ENCODE data around the gene NTSR1.

NTSR1 gene

DNA sequence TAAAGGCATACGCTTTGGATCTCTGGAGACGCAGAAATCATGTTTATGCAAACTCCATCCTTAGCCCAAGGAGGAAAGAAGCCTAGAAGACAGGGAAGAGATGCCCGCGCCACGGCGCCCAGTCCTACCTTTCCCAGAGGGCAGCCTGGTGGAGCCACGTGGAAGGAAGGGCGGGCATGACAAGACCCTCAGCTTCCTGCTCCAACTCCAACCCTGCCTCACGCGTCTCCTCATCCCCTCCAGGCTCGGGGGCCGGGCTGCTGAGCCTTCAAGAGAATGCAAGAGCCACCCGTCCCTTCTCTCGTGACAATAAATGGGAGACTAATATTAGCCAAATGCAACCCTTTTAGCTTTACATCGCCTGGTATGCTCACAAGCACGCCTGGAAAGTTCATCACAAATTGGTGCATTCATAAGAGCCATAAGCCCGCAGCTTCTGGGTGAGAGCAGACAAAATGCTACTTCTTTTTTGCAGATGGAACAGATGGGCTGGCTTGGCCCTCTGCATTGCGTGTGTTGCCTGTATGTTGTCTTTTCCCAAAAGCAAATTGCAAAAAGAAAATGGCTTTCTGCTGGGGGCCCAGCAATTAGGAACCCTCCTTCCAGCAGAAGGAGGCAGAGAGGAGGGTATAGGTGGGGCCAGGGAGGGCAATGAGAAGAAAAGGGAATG, 8.2 kb upstream of the NTSR1 start:
- no peak for DNase-seq (ENCODE audit: low spot score)
- H3K27ac ChIP-seq, result no peak overlapping the region

DNA sequence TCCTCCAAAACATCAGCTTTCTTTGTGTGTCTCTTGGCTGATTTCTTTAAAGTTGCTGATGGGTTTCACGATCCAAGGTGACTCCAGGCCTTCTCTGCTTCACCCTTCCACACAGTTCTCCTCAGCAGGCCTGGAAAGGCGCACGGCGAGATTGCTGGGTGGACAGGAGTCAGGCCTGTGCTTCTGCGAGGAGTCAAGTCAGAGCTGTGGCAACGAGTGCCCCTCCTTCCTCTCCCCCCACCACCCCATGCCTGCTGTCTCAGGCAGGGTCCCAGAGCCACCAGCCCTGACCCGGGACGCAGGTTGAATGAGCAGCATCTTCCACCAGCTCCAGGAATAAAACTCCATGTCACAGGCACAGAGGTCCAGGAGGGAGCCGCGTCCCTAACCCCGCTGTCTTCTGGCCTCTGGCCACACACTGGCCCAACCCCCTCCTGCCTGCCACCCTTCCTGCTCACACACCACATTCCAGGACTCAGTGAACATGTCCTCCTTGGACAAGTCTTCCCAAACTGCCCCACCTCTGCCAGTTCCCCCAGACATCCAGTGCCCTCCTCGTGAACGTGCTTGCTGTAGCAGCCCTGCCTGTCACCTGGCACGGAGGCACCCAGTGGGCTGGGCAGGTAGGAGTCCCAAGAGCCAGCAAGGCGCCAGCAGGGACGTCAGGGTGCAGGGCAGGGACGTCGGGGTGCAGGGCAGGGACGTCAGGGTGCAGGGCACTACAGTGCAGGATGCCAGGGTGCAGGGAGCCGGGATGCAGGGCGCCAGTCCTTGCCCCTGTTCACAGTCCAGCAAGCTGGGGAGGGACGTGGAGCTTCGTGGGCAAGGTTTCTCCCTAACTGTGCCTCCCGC, 7.2 kb upstream of the NTSR1 start:
- TF ChIP-seq, protein P1, sequence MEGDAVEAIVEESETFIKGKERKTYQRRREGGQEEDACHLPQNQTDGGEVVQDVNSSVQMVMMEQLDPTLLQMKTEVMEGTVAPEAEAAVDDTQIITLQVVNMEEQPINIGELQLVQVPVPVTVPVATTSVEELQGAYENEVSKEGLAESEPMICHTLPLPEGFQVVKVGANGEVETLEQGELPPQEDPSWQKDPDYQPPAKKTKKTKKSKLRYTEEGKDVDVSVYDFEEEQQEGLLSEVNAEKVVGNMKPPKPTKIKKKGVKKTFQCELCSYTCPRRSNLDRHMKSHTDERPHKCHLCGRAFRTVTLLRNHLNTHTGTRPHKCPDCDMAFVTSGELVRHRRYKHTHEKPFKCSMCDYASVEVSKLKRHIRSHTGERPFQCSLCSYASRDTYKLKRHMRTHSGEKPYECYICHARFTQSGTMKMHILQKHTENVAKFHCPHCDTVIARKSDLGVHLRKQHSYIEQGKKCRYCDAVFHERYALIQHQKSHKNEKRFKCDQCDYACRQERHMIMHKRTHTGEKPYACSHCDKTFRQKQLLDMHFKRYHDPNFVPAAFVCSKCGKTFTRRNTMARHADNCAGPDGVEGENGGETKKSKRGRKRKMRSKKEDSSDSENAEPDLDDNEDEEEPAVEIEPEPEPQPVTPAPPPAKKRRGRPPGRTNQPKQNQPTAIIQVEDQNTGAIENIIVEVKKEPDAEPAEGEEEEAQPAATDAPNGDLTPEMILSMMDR (IDR thresholded peaks at IDR 0.05), result no peak
- no peak for DNase-seq (ENCODE audit: low spot score)
- Histone ChIP-seq H3K4me3 (no peak overlapping the region), H3K27ac (no peak overlapping the region)

More for the DNA sequence above, 8.2 kb upstream of the NTSR1 start:
- no peak overlapping the region for H3K4me3 ChIP-seq
- TF ChIP-seq, protein P1 (IDR thresholded peaks at IDR 0.05), result no peak

DNA sequence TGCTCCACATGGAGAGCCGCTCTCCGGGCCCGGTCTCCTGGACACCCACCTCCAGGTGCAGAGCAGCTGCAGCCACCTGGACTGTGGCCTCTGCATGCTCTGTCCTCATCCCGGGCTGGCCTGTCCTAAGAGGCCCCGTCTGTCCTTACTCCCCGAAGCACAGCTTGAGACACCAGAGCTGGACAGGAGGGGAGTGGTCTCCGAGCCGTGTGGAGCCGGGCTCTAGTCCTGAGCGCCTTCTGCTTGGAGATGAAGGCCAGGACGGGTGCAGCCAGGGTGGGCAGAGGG, 6.7 kb upstream of the NTSR1 start:
- Histone ChIP-seq H3K27ac (no peak overlapping the region), H3K4me3 (no peak overlapping the region)
- TF ChIP-seq, protein P1 (IDR thresholded peaks at IDR 0.05), result no peak
- DNase-seq (ENCODE audit: low spot score), result no peak

DNA sequence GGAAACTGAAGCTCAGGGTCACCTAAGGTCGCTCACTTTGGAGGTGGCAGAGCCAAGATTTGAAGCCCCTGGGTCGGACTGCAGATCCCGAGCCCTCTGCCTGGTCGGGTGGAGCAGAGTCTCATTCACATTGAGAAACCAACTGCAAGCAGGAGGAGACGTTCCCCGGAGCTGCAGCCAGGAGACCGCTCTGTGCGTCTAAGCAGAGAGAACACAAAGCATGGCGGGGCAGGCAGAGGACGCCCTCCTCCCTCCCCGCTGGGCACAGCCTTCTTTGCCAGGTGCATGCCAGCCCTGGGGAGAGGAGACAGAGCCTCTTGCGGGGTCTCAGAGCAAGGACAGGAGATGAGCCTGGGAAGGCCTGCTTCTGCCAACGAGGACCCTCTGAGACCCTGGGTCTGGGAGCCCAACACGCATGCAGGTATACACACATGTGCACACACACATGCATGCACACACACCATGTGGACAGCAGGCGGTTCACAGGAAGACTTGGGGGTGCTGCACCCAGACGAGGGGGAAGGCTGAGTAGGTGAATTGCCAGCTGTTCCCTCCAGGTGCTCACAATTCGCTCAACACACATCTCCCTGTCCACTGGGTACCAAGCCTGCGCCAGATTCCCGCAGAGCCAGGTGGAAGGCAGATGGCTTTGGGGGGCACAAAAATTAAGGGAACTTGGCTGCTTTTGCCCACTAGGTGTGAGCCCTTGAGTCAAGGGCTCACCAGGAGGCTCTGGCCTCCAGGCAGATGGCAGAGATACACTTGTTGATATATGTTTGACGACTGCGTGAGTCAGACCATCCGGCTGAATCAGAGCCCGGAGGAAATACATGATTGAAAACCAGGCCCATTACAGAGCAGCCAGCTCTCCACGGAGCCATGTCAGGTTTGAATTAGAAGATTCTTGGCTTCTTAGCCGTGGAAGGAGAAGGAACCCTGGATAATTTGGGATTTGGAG, 5.5 kb upstream of the NTSR1 start:
- Histone ChIP-seq H3K27ac (no peak overlapping the region), H3K4me3 (no peak overlapping the region)
- TF ChIP-seq, protein P1 (IDR thresholded peaks at IDR 0.05), result no peak
- DNase-seq (ENCODE audit: low spot score), result no peak

DNA sequence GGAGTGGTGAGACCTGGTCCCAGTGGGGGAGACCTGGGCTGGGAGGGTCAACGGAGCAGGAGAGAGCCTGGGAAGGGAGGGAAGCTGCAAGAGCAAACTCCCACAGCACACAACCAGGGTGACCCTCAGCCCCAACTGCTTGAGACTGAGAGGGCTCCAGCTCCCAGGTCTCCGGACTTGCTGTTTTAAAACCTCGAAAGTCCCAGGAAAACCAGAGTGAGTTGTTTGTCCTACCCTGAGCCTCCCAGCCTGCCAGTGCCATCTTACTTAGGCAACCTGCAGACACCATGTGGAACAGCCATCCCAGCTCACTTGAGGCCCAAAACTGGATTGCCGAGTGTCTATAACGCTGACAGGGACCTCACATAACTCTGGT, 4.8 kb upstream of the NTSR1 start:
- DNase-seq (ENCODE audit: low spot score), result no peak
- H3K27ac ChIP-seq, result no peak overlapping the region

DNA sequence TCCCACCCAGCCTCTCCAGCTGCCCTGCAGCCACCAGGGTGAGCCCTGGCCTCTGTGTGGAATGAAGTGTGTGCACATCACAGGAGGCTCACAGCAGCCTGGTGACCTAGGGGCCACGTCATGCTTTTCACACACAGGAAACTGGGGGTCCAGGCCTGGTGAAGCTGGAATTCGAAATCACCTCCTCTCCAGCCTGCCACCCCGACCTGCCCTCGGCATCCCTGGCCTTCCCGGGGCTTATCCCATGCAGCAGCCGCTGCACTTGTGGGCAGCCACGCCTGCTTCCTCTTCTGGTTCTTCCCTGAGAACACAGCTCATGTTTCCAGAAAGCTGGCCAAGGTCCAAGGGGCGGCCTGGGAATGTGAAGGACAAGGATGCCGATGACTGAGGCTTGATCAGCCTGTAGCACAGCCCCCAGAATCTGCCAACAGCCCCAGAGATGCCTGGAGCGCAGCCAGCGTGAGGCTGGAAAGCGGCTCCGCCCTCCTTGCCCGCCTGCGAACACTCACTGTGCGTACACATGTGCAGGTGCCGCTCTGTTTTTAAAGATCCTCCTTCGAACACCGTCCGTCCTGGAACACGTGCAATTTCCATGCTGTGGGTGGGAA, 4.2 kb upstream of the NTSR1 start:
- no peak for DNase-seq (ENCODE audit: low spot score)
- no peak overlapping the region for H3K27ac ChIP-seq
- TF ChIP-seq, protein P1 (IDR thresholded peaks at IDR 0.05), result no peak

More for the DNA sequence above, 4.8 kb upstream of the NTSR1 start:
- TF ChIP-seq, protein P1 (IDR thresholded peaks at IDR 0.05), result no peak
- no peak overlapping the region for H3K4me3 ChIP-seq

More for the DNA sequence above, 4.2 kb upstream of the NTSR1 start:
- H3K4me3 ChIP-seq, result no peak overlapping the region

Measured in coronary artery (tissue), 2 donors.